OCI-LY1 (cell line): ENCODE measurements around the gene NCOR2.

Source experiments
- CTCF ChIP-seq: fragments of 200-600 bp; sonication (generic), shearing (Covaris generic); IDR thresholded peaks from 2 replicates; pipeline ENCODE4 v1.5.1; 2017; ENCODE audit warnings: mild to moderate bottlenecking, antibody characterized with exemption, low read length, moderate library complexity, mixed read lengths
- EZH2 ChIP-seq: fragments of 200-600 bp; sonication (generic), shearing (Covaris generic); IDR thresholded peaks from 2 replicates; pipeline ENCODE4 v1.8.0; 2017; ENCODE audit warnings: borderline replicate concordance, mixed run types, mild to moderate bottlenecking, antibody characterized with exemption, low read length, moderate library complexity, mixed read lengths

GRCh38 chr12:124601706-124602105, 34.3 kb upstream of the NCOR2 start:
- TF ChIP-seq CTCF (no peak), EZH2 (no peak)
